Activated CD8-positive, alpha-beta memory T cell treated with anti-CD3 and anti-CD28 coated beads, Interleukin-2, amount 50 U/mL, for 24 hours (primary cell): ENCODE measurements around the gene BIN1.

Experiments used
- DNase-seq: peaks from one replicate; pipeline ENCODE4 v3.0.0-alpha.2; 2020; ENCODE audit errors: extremely low read depth

The BIN1 gene

DNA sequence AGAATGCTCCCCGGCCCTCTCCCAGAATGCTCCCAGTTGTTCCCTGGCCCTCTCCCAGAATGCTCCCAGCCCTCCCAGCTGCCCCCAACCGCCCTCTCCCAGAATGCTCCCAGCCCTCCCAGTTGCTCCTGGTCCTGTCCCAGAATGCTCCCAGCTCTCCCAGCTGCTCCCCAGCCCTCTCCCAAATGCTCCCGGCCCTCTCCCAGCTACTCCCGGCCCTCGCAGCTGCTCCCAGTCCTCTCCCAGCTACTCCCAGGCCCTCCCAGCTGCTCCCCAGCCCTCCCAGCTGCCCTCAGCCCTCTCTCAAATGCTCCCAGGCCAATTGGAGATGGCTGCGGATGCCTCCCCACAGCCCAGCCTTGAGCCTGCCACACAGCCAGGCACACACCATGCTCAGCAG is 31.1 kb downstream of the BIN1 start:
- no peak for DNase-seq

DNA sequence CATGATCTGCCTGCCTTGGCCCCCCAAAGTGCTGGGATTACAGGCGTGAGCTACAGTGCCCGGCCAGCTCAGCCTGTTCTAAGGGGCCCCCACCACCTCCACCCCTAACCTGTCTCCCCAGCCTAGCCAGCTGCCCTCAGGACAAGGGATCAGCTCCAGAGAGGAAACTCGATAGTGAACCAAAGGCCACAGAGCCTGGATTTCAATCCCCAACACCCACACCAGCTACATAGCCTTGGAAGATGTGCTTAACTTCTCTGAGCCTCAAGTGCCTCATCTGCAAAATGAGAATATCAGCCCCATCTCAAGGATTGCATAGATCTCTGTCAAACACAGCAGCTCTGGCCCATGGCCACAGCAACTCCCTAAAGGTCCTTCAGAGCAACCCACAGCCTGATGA is 32.0 kb downstream of the BIN1 start:
- DNase-seq: no peak

DNA sequence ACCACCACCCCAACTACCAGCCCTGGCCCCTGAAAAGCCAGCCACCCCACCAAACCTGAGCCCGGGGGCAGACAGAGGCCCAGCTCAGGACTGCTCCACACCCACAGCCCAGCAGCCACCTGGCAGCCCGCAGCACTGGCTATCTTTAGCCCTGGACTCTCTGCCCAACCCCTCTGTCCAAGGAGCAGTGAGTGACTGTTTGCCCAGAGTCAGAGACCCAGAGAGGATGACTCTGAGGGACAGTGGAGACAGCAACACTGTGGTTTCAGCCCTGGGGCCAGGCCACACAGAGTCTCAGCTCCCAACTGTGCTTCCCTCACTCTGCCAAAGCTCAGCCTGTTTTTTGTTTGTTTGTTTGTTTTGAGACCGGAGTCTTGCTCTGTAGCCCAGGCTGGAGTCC is 32.6 kb downstream of the BIN1 start:
- no peak for DNase-seq

DNA sequence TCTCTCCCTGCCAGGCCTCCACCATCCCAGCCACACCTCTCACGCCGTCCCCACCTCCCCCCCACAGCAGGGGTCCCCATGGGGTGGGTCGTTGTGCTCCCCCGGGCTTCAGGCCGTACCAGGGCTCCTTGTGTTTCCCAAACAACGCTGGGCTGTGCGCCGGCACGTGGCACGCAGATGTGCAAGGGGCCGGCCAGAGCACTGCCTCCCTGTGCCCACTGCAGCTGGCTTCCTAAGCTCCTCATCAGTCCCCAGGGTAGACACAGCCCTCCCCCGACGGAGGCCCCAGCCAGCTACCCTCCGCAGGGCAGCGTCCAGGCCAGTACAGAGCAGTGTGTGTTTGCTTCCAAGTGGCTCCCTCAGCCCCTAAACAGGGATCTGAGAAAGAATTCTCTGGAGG is 34.0 kb downstream of the BIN1 start:
- no peak for DNase-seq

DNA sequence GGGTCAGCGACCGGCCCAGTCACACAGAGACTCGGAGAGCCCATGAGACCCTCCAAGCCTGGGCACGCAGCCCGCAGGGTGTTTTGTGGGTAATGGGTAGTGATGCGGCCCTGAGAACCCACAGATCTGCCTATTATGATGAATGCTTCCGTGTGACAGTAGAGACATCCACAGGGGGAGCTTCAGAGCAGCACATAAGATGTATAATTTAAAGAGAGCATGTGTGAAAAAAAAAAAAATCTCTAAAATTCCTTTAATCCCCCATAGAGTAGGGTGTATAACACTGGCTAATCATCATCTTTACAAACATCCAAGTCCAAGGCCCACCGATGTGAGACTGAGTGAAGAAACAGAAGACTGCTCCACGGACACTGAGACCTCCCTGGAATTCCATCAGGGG is 34.6 kb downstream of the BIN1 start:
- no peak for DNase-seq

DNA sequence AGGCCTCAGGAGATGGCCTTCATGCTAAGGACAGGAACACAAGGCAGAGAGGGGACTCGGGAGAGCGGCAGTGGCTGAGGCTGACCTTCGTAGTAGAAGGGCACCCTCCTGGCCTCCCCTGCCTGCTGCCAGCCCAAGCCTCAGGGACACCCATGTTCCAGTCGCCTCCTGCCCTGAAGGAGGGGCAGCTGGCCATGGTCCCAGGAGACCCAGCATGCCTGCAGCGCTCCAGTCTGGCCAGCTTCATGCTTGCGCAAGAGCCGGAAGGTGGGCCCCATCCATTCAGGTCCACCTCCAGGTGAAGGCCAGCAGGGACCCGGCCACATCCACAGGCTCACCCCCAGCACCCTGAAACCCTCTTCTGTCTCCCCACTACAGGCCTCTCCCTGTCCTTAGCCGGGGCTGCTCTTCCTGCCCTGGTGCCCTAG is 35.0 kb downstream of the BIN1 start:
- no peak for DNase-seq

DNA sequence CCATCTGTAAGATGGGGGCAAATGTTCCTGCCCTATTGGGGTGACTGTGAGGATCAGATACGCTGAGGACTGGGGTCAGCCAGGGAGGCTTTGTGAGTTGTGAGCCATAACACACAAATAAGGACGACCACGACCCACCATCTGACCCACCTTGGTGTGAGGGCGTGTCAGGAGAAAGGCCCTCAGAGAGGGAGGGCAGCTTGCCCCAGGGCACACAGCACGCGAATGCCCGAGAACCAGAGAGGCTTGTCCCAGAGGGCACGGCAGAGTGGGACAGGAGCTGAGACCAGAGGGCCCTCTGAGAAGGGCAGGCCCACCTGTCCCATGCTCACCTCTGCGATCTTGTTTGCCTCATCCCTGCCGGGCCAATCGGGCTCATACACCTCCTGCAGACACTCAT is 36.7 kb downstream of the BIN1 start:
- DNase-seq: no peak

DNA sequence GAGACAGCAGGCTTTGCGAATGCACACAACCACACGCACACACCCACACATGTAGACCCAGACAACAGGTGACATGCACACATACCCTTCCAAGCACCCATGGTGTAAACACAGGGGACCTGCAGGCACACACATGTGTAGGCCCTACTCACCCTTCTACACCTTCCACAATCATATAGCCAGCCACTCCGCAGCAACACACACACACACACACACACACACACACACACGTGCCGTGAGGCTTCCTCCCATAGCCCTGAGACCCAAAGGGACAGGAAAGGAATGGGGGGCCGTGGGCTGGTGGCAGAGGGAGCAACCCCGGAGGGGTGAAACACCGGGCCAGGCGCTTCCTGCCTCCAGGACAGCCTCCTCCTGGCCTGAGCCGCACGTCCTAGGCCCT is 37.4 kb downstream of the BIN1 start:
- no peak for DNase-seq

DNA sequence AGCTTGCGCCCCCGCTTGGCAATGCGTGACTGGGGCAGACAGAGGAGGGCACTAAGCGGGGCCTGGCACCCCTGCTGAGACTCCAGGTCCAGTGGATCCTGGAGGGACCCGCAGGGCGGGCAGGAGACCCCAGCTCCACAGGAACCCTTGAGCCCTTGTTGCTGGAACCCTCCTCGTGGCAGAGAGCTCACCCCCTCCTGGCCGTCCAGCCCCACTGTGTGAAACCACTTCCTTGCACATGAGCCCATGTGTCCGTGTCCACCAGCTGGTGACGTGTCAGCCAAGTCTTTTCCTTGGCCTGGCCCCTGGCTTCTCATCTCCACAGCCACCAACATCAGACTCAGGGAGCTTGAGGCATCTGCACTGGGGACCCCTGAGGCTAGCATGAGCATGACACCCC is 38.0 kb downstream of the BIN1 start:
- DNase-seq: no peak

DNA sequence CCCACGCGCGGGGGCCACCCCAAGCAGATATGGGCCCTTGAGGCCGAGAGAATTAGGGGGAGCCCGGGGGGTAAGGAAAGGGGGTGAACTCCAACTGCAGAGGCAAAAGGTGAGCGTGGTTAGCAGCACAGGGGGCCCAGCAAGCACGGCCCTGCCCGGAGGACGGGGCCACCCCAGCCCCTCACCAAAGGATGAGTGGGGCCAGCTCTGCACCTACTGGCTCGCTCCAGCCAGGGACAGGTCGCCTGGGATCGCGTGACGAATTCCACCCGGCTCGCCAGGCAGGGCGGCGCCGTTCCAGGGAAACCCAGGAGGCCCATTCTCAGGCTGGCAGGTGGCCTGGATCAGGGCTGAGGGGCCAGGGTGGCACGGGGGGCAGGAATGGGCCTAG is 38.6 kb downstream of the BIN1 start:
- no peak for DNase-seq

DNA sequence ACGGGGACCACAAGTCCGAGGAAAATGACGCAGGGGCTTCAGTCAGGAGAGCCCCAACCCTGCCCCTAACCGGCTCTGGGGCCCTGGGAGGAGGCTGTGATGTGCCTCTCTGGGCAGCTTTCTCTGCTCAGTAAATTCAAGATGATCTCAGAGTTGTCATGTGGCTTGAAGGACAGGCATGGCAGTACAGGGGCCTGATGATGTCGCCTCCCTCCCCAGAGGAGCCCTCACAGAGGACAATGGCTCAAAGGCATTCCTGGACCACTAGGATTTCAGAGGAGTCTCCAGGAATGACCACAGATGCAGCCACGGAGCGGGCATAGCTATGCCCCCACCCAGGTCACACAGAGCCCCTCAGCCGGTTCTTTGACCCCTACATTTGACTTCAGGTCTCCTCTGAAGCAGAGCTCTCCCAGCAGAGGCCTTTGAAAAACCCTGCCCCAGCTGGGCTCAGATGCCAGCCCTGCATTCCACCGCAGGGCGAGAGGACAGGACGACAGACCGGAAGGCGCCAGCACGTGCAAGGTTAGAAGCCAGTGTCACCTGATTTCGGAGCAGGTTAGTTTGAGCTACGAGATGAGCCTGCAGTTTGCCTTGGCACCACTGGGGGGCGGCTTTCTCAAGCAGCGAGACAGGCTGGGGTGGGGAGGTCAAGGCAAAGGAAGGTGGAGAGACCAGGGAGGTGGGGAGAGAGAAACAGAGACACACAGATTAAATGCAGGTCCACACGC is 39.2 kb downstream of the BIN1 start:
- DNase-seq: peak; percentile 29

DNA sequence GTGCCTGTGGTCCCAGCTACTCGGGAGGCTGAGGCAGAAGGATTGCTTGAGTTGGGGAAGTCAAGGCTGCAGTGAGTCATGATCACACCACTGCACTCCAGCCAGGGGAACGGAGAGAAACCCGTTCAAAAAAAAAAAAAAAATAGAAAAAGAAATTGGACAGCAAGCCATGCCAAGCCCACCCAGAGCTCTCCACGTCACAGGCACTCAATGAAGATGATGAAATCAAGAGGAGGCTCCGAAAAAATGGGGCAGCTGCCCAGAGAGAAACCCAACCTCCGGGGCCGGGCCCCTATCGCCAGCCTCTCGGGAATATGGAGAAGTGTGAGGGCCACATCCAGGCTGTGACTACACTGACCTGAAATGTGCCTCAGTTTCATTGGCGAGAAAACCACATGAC is 40.0 kb downstream of the BIN1 start:
- DNase-seq: no peak

DNA sequence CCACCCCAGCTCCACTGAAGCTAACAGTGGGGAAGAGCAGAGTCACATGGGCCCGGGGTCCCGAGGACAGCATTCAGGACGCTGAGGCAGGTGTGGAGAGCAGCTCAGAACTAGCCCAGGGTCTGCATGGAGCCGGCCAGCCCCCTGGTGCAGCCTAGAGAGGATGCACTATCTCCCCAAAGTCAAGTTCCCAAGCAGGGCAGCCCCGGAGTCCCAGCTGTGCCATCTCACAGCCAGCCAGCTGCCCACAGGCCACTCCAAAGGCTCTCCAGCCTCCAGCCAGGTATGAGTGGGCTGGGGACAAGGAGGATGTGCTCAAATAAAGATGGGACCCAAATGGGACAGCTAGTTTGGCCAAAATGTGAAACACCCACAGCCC is 41.0 kb downstream of the BIN1 start:
- no peak for DNase-seq

DNA sequence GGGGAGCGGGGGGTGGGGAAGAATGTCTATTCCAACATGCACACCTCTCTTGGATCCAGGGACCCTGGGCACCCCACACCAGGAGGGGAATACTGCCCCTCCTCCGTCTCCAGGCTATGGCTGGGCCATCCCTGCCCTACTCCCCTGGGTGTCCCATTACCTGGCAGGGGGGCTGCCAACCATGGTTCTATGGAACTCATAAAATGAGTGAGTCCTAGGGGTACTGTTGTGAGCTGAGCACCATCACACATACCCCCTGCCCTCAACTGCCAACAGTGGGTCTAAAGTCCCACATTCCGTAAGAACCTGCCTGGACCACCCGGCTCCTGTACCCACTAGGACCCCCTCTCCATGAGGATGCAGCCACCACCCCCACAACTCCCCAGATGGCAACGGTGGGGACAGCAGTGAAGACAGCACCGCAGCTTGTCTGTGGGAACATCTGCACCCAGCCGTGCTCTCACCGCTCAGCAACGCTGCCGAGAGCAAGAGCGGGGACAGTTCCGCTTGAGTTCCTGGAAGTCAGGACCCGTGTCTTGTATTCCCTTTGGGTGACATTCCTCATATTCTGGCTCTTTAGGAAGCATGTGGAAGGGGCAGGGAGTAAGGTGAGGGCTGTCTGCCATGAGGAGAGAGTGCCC is 41.5 kb downstream of the BIN1 start:
- DNase-seq: no peak

DNA sequence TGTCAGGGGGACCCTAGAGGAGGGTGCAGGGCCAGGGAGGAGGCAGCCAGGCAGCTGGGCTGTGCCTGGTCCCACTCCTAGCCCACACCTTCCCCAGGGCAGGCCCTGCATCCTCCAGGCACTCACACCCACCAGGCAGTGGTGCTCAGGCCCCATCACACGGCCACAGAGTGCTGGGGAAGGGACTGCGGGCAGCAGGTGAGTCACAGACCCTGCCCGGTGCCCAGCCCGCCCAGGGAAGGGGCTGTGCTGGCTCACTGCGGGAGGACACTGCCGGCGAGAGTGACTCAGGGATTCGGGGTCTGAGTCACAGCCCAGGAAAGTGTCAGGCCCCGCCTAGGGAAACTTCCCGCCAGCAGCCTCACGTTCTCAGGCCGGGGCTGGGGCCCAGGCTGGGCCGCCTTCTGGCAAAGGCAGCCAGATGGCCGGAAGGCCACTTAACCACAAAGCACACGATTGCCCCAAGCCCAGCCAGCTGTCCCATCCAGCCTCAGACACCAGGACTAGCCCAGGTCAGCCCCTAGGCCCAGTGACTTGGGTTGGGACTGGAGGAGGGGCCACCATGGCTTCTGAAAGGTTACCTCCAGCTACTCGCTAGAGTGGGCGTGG is 42.2 kb downstream of the BIN1 start:
- DNase-seq: peak; percentile 36

DNA sequence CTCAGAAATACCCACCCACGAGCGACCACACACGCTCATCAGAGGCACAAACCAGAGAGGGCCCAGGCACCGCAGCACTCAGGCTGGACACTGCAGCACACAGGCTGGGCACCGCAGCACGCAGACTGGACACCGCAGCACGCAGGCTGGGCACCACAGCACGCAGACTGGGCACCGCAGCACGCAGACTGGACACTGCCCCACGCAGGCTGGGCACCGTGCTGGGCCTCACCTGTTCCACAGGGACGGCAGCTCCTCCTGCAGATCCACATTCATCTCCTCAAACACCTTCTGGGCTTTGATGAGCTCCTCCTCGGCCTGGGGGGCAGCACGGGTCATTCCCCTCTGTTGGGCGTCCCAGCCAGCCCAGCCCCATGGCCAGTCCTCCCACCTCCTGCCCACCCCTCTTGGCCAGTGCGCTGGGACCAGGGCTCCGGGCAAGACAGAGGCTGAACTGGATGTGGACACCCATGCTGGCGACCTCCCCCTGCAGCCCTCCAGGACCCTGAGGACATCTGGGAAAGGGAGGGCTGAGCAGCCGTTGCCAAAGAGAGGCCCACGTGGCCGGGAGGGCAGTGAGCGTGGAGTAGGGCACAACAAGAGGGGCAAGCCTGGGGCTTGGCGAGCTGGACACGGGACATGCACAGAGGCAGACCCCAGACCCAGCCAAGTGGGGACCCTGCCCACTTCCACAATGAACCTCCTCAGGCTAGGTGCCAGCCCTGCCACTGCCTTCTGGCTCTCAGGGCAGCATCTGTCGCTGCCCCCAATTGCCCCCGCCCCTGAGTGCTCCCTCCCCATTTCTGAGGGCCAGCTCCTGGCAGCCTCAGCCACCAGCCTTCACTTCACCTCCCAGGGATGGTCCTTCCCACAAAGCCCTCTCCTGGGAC is 43.0 kb downstream of the BIN1 start:
- no peak for DNase-seq

DNA sequence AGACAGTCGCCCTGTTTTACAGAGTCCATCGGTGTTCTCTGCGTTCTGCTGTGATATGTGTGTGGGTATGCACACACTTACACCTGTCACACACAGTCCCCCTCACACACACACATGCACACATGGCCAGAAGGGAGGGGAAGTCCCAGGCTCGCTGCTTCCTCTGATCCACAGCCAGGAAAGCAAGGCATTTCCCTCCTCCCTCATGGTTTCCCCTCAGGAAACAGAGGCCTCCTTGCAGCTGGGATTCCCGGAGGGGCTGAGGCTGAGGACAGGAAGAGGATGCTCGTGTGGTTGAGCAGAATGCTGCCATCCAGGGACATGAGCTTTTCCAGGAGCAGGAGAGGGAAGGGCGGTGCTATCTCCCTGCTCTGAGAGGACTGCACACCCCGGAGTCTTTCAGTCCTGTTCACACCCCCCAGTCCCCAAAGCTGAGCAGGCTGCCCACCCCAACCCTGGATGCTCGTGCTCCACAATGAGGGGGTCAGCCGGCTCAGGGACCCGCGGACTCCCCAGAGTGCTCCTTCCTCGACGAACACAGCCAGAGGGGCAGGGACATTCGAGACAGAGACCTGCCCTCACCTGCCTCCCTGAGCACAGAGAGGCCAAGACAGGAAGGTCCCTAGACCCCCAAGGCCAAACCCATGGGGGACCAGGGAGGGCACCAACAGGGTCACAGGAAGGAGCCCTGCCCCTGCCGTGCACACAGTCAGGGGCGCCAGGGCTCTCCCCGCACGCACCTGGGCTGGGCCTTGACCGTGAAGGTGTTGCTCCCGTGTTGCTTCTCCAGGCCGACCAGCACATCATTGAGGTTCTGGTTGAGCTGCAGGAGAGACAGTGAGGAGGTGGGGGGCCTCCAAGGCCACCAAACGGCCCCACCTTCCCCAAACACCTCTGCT is 45.3 kb downstream of the BIN1 start:
- DNase-seq: no peak

DNA sequence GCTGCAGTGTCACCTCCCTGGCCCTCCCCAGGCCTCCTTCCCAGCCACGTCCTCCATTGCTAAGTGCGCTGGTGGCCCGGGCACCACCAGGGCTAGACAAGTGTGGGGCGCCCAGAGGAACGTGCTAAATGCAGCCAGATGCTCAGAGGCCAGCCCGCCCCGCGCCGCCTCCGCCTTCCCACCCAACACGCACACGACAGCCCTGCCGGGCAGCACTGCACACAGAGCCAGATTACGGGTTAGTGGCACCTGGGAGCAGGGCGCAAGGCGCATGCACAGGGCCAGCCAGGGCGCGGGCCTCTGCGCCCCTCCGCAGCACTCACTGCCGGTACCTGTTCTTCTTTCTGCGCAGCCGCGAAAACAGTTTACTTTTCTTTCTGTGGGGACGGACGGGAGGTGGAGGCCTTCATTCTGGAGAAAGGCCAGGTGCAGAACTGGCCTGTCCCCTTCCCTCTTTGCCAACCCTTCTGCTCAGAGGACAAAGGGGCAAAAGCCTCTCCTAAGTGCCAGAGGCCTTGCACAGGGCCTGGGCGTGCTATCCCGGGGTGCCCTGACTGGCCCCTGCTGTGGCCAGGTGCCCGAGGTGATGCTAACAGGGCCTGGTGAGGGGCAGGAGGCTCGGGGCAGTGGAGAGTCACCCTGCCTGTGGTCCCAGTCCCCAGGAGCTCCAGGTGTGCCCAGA is 46.5 kb downstream of the BIN1 start:
- DNase-seq: no peak

DNA sequence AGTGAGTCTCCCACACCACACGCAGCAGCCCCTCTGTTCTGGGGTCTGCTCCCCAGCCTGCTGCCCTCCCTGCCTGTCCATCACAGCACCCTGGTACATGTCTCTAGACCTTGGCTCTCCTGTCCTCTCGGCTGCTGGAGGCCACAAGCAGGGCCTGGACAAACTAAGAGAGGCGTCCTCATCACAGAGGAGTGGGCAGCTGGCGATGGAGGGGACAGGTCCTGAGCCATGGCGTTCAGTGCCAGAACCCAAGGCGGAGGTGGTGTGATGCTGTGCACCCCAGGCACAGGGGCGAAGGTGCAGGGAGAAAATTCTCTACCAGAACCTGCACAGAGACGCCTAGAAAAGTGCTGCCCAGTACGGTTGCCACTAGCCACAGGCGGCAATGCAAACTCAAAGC is 47.4 kb downstream of the BIN1 start:
- DNase-seq: no peak

DNA sequence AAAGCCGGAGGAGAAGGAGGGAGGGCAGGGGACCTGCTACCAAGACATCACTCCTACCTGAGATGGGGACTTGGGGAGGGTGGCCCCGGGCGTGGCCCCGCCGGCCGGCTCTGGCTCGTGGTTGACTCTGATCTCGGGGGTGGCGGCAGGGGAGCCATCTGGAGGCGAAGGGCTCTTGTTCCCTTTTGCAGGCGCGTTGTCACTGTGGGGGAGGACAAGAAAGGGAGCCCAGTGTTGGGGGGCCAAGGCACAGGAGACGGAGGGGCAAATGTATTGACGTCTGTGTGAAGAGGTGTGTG is 48.1 kb downstream of the BIN1 start:
- no peak for DNase-seq
